ENCODE results near the gene INPP5A. TPM values are rescaled to one million over a fixed set of nuclear protein-coding genes. Genes with fewer than 3 reads are reported as not detected.

INPP5A gene
- total RNA-seq, 1 experiment from 2014 or later = 14.7 TPM

DNA sequence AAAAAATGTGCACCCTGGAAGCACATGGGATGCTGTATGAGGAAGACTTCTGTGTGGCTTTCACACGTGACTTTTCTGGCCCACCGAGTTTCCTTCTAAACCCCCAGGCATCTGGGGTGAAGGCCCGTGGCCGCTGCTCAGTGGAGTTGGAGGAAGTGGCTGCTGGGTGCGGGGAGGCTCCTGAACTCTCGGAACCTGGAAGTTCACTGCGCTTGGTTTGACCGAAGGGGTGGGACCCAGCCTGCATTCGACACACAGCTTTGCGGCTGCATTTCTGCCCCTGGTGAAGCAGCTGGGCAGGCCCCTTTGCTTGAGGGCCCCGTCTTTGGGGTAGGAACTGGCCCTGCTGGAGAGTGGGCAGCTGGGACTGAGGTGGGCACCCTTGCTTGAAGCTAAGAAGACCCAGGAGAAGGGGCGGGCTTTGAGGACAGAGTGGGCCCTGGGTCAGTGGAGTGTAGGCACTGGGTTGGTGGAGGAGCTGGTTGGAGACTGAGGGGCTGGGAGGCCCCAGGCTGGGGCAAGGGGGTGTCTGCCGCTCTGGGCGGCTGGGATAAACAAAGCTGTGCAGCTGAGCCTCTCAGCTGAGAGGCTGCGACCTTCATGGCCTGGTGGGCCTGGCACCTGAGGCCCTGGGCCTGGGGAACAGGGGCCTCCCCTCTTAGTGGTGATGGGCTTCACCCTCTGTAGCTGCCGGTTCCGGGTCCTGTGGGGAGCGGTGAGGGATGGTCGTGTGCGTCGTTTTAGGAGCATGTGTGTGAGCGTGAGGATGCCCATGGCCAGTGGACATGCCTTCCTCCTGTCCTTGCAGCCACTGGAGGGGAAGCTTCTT is 78.0 kb downstream of the INPP5A start:
- ChIA-PET CTCF (interaction anchor here (0.6 to 1.0 kb wide), 2 partner anchors 17 to 992 kb away, joined by 3 read pairs; no protein-coding TSS in a partner anchor), POLR2A (interaction anchor here (0.5 to 0.6 kb wide), 2 partner anchors 12 to 22 kb away, joined by 3 read pairs; no protein-coding TSS in a partner anchor)
- Mint-ChIP-seq H3K27ac (ENCODE audit: low read depth, unreplicated experiment) (no peak overlapping the region), H3K9me3 (ENCODE audit: unreplicated experiment) (no peaks in the 10 kb centered on the region), H3K36me3 (ENCODE audit: insufficient read depth, unreplicated experiment) (peaks cover 12% of the 10 kb centered on the region), H3K4me3 (ENCODE audit: unreplicated experiment) (no peak overlapping the region), H3K27me3 (ENCODE audit: insufficient read depth, unreplicated experiment) (no peaks in the 10 kb centered on the region), H3K4me1 (ENCODE audit: insufficient read depth, unreplicated experiment) (no peaks in the 10 kb centered on the region)
- intact Hi-C loops (cut with micrococcal nuclease) = no loop called here
- DNase-seq (ENCODE audit: unreplicated experiment) = no peak
- no TSS peak for BruUV-seq (replicated peaks)
- TF ChIP-seq, protein P1, sequence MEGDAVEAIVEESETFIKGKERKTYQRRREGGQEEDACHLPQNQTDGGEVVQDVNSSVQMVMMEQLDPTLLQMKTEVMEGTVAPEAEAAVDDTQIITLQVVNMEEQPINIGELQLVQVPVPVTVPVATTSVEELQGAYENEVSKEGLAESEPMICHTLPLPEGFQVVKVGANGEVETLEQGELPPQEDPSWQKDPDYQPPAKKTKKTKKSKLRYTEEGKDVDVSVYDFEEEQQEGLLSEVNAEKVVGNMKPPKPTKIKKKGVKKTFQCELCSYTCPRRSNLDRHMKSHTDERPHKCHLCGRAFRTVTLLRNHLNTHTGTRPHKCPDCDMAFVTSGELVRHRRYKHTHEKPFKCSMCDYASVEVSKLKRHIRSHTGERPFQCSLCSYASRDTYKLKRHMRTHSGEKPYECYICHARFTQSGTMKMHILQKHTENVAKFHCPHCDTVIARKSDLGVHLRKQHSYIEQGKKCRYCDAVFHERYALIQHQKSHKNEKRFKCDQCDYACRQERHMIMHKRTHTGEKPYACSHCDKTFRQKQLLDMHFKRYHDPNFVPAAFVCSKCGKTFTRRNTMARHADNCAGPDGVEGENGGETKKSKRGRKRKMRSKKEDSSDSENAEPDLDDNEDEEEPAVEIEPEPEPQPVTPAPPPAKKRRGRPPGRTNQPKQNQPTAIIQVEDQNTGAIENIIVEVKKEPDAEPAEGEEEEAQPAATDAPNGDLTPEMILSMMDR (IDR thresholded peaks at IDR 0.05; ENCODE audit: unreplicated experiment) = no peak

GRCh38 chr10:132616170-132616995 is 78.8 kb downstream of the INPP5A start:
- TF ChIP-seq, protein P1 (IDR thresholded peaks at IDR 0.05; ENCODE audit: unreplicated experiment) = no peak
- intact Hi-C loops (cut with micrococcal nuclease) = no loop called here
- peak overlapping the region; percentile 19 for H3K4me3 Mint-ChIP-seq (ENCODE audit: unreplicated experiment)
- BruUV-seq (replicated peaks) = no TSS peak
- H3K27me3 Mint-ChIP-seq (ENCODE audit: insufficient read depth, unreplicated experiment) = no peaks in the 10 kb centered on the region
- ChIA-PET CTCF (interaction anchor here (1.0 kb wide), 2 partner anchors 16 to 157 kb away, joined by 3 to 5 read pairs; no protein-coding TSS in a partner anchor), POLR2A (interaction anchor here (0.5 kb wide), 1 partner anchor 23 kb away, joined by 3 read pairs; no protein-coding TSS in a partner anchor)
- H3K27ac Mint-ChIP-seq (ENCODE audit: low read depth, unreplicated experiment) = no peak overlapping the region
- DNase-seq (ENCODE audit: unreplicated experiment) = no peak
- peaks cover 12% of the 10 kb centered on the region for H3K36me3 Mint-ChIP-seq (ENCODE audit: insufficient read depth, unreplicated experiment)
- H3K9me3 Mint-ChIP-seq (ENCODE audit: unreplicated experiment) = no peaks in the 10 kb centered on the region
- no peaks in the 10 kb centered on the region for H3K4me1 Mint-ChIP-seq (ENCODE audit: insufficient read depth, unreplicated experiment)

DNA sequence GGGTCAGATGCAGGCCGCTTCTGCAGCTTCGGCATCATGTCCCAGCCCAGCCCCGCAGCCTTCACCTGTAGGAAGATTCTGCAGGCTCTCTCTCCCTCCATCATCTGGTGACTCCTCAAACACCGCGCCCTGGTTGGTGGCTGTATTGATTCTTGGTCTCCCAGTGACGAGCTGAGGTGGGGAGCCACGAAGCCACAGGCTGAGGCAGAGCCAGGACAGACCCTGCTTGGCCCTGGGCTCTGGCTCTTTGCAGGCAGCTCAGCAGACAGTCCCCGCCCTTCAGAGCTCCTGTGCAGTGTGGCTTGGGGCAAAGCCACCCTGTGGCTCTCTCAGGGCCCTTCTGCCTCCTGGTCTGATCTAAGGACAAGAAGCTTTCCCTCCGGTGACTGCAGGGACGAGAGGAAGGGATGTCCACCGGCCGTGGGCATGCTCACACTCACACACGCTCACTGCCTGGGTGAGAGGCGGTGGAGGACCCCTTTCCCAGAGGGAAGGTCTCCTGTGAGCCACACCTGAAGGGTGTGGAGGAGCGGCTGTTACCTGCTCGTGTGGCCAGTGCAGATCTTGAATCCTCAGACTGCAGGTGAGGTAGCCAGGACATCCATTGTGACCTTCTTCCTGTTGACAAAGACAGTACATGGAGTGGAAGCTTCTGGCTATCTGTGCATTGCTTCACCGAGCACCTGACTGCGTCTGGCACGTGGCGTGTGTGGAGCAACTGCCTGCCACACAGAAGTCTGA is 79.6 kb downstream of the INPP5A start:
- ChIA-PET CTCF (interaction anchor here (1.0 kb wide), 1 partner anchor 158 kb away, joined by 5 read pairs; no protein-coding TSS in a partner anchor), POLR2A (interaction anchor here (0.6 kb wide), 1 partner anchor 298 kb away, joined by 3 read pairs; no protein-coding TSS in a partner anchor)
- no TSS peak for BruUV-seq (replicated peaks)
- H3K4me3 Mint-ChIP-seq (ENCODE audit: unreplicated experiment) = no peak overlapping the region
- TF ChIP-seq, protein P1 (IDR thresholded peaks at IDR 0.05; ENCODE audit: unreplicated experiment) = no peak
- DNase-seq (ENCODE audit: unreplicated experiment) = no peak
- intact Hi-C loops (cut with micrococcal nuclease) = no loop called here
- H3K36me3 Mint-ChIP-seq (ENCODE audit: insufficient read depth, unreplicated experiment) = peaks cover 12% of the 10 kb centered on the region
- no peaks in the 10 kb centered on the region for H3K4me1 Mint-ChIP-seq (ENCODE audit: insufficient read depth, unreplicated experiment)
- H3K9me3 Mint-ChIP-seq (ENCODE audit: unreplicated experiment) = no peaks in the 10 kb centered on the region
- no peaks in the 10 kb centered on the region for H3K27me3 Mint-ChIP-seq (ENCODE audit: insufficient read depth, unreplicated experiment)
- no peak overlapping the region for H3K27ac Mint-ChIP-seq (ENCODE audit: low read depth, unreplicated experiment)
